Measurements from ENCODE around the gene SMURF1.
"Not testable (repeated sequence)": the region's sequence is repeated elsewhere in the genome, so short reads cannot be mapped to it uniquely, and the experiment has no call there.

Gene SMURF1

GRCh38 chr7:99103836-99104235 lies 40.1 kb downstream of the SMURF1 start:
- H3K4me1 ChIP-seq (ENCODE audit: insufficient read depth, low read length) = peaks cover 34% of the 10 kb centered on the region
- not testable (repeated sequence) for H3K36me3 ChIP-seq (ENCODE audit: insufficient read depth, low read length); H3K9ac ChIP-seq (ENCODE audit: low read depth, low read length)

GRCh38 chr7:99102809-99103690 lies 40.9 kb downstream of the SMURF1 start:
- Histone ChIP-seq H3K36me3 (ENCODE audit: insufficient read depth, low read length) (no peaks in the 10 kb centered on the region), H3K9ac (ENCODE audit: low read depth, low read length) (no peak overlapping the region), H3K4me1 (ENCODE audit: insufficient read depth, low read length) (peaks cover 39% of the 10 kb centered on the region)

More at GRCh38 chr7:99103836-99104235, 40.1 kb downstream of the SMURF1 start:
- not testable (repeated sequence) for H3K9me3 ChIP-seq (ENCODE audit: control insufficient read depth, insufficient read depth, low read length)

DNA sequence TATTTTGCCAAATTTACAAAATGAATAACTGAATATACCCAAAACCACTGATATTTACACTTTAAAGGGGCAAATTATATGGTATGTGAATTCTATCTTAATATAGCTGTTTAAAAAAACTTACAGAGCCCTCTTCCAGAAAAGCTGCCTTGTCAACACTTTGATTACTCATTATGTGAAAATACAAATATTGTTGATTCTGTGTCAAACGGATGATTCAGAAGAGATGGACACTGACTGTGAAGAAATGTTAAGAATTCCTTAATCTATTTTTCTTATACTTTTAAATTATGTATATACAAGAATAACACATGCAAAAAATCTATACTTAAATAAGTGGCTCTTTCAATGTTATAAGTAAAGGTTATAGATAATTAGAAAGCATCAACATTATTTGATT lies 41.5 kb downstream of the SMURF1 start:
- Histone ChIP-seq H3K9me3 (ENCODE audit: control insufficient read depth, insufficient read depth, low read length) (no peaks in the 10 kb centered on the region), H3K9ac (ENCODE audit: low read depth, low read length) (no peak overlapping the region), H3K36me3 (ENCODE audit: insufficient read depth, low read length) (no peaks in the 10 kb centered on the region), H3K4me1 (ENCODE audit: insufficient read depth, low read length) (peaks cover 32% of the 10 kb centered on the region)

More at GRCh38 chr7:99102809-99103690, 40.9 kb downstream of the SMURF1 start:
- H3K9me3 ChIP-seq (ENCODE audit: control insufficient read depth, insufficient read depth, low read length) = no peaks in the 10 kb centered on the region

- H3K36me3 ChIP-seq (ENCODE audit: insufficient read depth, low read length); H3K9ac ChIP-seq (ENCODE audit: low read depth, low read length); H3K9me3 ChIP-seq (ENCODE audit: control insufficient read depth, insufficient read depth, low read length): not testable (repeated sequence)
- peaks cover 24% of the 10 kb centered on the region for H3K4me1 ChIP-seq (ENCODE audit: insufficient read depth, low read length)
Measured at GRCh38 chr7:99101516-99101915, 42.4 kb downstream of the SMURF1 start.

GRCh38 chr7:99099499-99100077 lies 44.3 kb downstream of the SMURF1 start:
- Histone ChIP-seq H3K4me1 (ENCODE audit: insufficient read depth, low read length) (peaks cover 20% of the 10 kb centered on the region), H3K9me3 (ENCODE audit: control insufficient read depth, insufficient read depth, low read length) (no peaks in the 10 kb centered on the region), H3K9ac (ENCODE audit: low read depth, low read length) (peak overlapping the region; percentile 27; the same call in 1 of the 2 replicates), H3K36me3 (ENCODE audit: insufficient read depth, low read length) (no peaks in the 10 kb centered on the region)

DNA sequence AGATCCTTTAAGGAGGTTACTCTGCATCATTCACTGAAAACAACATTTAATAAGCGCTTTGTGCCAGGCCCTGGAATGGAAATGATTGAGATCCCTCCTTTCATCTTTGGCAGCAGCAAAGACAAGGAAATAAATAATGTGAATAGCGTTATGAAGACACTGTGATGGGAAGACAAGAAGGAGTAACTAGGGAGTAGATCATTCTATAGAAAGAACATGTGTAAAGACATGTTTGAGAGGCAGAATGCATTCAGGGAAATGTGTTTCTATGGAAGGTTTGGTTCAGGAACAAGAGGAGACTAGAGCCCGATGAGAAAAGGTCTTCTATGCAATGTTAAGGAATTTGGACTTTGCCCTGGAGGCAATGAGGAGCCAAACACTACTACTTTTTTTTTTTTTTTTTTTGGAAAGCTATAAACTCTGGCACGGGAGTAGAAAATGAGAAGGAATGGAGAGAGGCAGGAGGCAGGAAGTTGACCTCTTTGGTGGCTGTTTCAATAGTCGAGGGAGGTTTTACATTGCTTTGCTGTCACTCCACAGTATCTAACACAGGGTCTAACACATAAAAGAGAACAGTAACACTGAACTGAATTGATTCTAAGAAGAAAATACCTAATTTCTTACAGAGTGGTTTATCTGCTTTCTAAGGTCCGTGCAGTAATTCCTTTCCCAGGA lies 44.9 kb downstream of the SMURF1 start:
- peak overlapping the region; percentile 27; the same call in 1 of the 2 replicates for H3K9ac ChIP-seq (ENCODE audit: low read depth, low read length)
- peaks cover 20% of the 10 kb centered on the region for H3K4me1 ChIP-seq (ENCODE audit: insufficient read depth, low read length)
- H3K9me3 ChIP-seq (ENCODE audit: control insufficient read depth, insufficient read depth, low read length) = no peaks in the 10 kb centered on the region
- no peaks in the 10 kb centered on the region for H3K36me3 ChIP-seq (ENCODE audit: insufficient read depth, low read length)

DNA sequence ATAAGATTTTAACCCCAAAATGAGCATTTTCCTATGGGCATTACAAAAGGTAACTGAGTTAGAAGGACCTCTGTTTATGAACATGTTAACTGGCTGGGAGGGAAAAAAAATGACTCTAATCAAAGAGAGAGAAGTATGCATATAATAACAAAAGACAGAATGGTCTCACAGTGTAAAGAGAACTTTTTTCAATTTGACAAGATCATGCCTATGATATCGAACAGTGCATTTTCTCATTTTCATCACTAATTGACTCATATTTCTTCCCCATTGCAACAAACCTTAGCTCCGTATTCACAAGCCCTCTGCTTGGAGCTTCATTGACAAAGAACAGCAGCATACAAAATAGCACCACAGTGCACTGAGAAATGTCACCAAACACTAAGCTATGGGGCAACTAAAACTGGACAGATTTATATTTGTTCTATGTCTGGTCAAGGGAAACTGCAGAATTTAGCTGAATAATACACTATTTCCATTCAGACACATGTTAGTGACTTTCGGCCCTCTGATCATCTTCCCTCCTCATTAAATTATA lies 45.6 kb downstream of the SMURF1 start:
- no peaks in the 10 kb centered on the region for H3K9me3 ChIP-seq (ENCODE audit: control insufficient read depth, insufficient read depth, low read length)
- H3K36me3 ChIP-seq (ENCODE audit: insufficient read depth, low read length) = no peaks in the 10 kb centered on the region
- peaks cover 20% of the 10 kb centered on the region for H3K4me1 ChIP-seq (ENCODE audit: insufficient read depth, low read length)
- H3K9ac ChIP-seq (ENCODE audit: low read depth, low read length) = no peak overlapping the region

GRCh38 chr7:99097730-99098129 lies 46.2 kb downstream of the SMURF1 start:
- Histone ChIP-seq H3K36me3 (ENCODE audit: insufficient read depth, low read length) (no peaks in the 10 kb centered on the region), H3K9ac (ENCODE audit: low read depth, low read length) (no peak overlapping the region), H3K9me3 (ENCODE audit: control insufficient read depth, insufficient read depth, low read length) (no peaks in the 10 kb centered on the region), H3K4me1 (ENCODE audit: insufficient read depth, low read length) (peaks cover 21% of the 10 kb centered on the region)

DNA sequence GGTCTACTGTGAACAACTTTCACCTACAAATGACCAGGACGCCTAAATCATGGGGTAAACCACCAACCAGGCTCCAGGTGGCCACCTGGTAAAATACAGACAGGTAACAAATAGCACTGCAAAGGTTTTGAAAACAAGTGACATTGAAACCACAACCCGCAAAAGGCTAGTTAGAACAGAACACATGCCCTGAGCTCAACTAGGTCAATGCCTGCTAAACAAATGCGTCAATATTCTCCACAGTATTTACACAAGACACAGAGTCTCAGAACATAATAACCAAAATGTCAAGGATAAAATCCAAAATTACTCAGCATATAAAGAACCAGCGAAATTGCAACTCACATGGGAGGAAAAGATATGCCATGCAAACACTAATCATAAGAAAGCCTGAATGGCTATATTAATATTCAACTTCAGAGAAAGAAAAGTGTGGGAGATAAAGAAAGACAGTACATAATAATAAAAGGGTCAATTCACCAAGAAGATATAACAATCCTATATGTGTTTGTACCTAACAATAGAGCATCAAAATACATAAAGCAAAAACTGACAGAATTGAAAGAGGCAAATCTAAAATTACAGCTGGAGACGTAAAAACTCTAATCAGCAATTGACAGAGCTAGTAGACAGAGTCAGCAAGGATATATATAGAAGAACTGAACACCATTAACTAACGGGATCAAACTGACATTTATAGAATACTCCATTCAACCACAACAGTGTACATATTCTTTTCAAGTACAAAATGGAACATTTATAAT lies 47.6 kb downstream of the SMURF1 start:
- H3K36me3 ChIP-seq (ENCODE audit: insufficient read depth, low read length) = no peaks in the 10 kb centered on the region
- no peak overlapping the region for H3K9ac ChIP-seq (ENCODE audit: low read depth, low read length)
- peaks cover 24% of the 10 kb centered on the region for H3K4me1 ChIP-seq (ENCODE audit: insufficient read depth, low read length)
- no peaks in the 10 kb centered on the region for H3K9me3 ChIP-seq (ENCODE audit: control insufficient read depth, insufficient read depth, low read length)

GRCh38 chr7:99095698-99096097 lies 48.2 kb downstream of the SMURF1 start:
- Histone ChIP-seq H3K36me3 (ENCODE audit: insufficient read depth, low read length) (no peaks in the 10 kb centered on the region), H3K4me1 (ENCODE audit: insufficient read depth, low read length) (peaks cover 24% of the 10 kb centered on the region), H3K9me3 (ENCODE audit: control insufficient read depth, insufficient read depth, low read length) (no peaks in the 10 kb centered on the region), H3K9ac (ENCODE audit: low read depth, low read length) (no peak overlapping the region)

DNA sequence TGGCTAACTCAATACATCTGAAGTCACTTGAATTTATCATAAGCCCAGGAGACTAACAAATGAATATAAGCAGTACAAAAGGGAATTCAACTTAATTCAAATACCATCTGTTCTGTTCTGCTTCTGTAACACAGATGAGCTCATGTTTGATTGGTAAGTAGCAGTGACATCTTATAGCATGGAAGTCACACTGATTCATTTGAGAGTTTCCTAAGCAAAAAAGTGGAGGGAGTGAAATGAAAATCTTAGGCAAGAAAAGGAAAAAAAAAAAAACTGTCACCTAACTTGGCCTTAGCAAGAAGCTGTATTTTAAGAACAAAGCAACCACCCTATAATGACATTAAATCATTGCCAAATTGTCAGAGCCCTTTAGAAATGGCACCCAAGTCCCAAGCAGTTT lies 49.5 kb downstream of the SMURF1 start:
- Histone ChIP-seq H3K4me1 (ENCODE audit: insufficient read depth, low read length) (peaks cover 20% of the 10 kb centered on the region), H3K9ac (ENCODE audit: low read depth, low read length) (no peak overlapping the region), H3K9me3 (ENCODE audit: control insufficient read depth, insufficient read depth, low read length) (no peaks in the 10 kb centered on the region), H3K36me3 (ENCODE audit: insufficient read depth, low read length) (no peaks in the 10 kb centered on the region)

DNA sequence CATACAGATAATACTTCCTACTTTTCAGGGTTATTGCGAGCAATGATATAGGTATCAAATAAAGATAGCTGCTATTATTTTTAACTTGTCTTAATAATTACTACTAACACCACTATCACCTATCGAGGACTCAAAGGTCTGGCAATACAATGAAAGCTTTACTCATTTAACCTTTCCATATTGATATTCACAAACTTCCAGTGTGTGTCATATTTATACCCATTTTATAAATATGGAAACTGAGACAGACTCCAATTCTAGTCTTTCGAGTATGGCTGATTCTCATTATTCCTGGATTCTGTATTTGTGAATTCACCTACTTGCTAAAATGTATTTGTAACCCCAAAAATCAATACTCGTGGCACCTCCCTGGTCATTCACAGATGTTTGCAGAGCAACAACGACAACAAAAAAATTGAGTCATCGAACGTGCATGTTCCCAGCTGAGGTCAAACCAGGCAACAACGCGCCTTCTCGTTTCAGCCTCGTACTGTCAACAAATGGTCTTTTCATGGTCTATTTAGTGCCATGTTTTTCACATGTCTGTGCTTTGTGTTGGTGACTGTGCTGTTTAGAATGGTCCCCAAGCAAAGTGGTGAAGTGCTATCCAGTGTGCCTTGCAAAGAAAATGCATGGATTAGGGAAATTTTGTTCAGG lies 51.7 kb downstream of the SMURF1 start:
- Histone ChIP-seq H3K9ac (ENCODE audit: low read depth, low read length) (no peak overlapping the region), H3K36me3 (ENCODE audit: insufficient read depth, low read length) (no peaks in the 10 kb centered on the region), H3K9me3 (ENCODE audit: control insufficient read depth, insufficient read depth, low read length) (no peaks in the 10 kb centered on the region), H3K4me1 (ENCODE audit: insufficient read depth, low read length) (peaks cover 10% of the 10 kb centered on the region)

DNA sequence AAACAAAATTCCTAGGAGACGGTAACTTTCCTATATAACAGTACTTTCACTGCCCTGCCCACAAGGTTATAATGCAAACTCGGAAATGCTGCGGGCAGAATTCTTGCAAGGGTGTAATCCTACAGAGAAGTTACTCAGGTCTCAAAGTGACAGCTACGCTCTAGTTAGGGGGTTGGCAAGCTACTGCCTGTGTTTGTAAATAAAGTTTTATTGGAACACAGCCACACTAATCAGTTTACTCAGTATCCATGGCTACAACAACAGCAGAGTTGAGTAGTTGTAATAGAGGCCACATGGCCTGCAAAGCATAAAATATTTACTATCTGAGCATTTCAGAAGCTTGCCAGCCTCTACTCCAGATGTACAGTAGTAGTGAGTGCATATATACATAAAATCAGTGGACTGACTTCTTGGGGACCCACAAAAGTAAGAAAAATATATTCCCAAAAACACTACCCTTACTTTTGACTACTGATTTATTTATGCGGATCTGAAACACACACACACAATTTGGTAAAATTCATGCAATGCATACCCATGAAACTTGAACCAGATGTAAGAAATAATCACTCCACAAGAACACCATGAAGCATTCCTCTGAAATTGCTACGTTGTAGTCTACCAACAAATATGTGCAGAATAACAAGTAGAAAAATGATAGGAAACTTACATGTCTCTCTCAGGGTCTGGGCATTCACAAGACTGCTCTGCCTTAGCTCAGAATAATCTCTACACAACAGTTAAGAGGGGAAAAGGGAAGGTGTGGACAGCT lies 53.0 kb downstream of the SMURF1 start:
- Histone ChIP-seq H3K9me3 (ENCODE audit: control insufficient read depth, insufficient read depth, low read length) (peaks cover 5% of the 10 kb centered on the region; the same call in 1 of the 2 replicates), H3K9ac (ENCODE audit: low read depth, low read length) (no peak overlapping the region), H3K36me3 (ENCODE audit: insufficient read depth, low read length) (no peaks in the 10 kb centered on the region), H3K4me1 (ENCODE audit: insufficient read depth, low read length) (peaks cover 7% of the 10 kb centered on the region; the same call in 1 of the 2 replicates)

All from ES-I3 (cell line).